GM18868 (cell line): ENCODE data around the gene ANKRD52.
"Not testable (repeated sequence)": the region's sequence is repeated elsewhere in the genome, so short reads cannot be mapped to it uniquely, and the experiment has no call there.

ENCODE experiments used
- ATAC-seq: cut with Tn5 transposase; IDR thresholded peaks from one replicate; pipeline ENCODE4 v1.9.1; 2021; ENCODE audit warnings: mild to moderate bottlenecking, moderate library complexity; ENCODE audit not compliant: unreplicated experiment

Gene ANKRD52

GRCh38 chr12:56274299-56274698 lies 16.1 kb upstream of the ANKRD52 start:
- no peak for ATAC-seq

- ATAC-seq, result not testable (repeated sequence)
These were observed 14.3 kb upstream of the ANKRD52 start for GRCh38 chr12:56272468-56272867.

- ATAC-seq, result no peak
These were observed 12.8 kb upstream of the ANKRD52 start for GRCh38 chr12:56271031-56271430.

- ATAC-seq, result peak; percentile 9
These were observed 9.4 kb upstream of the ANKRD52 start for GRCh38 chr12:56267443-56268071.

GRCh38 chr12:56266693-56267442 lies 8.7 kb upstream of the ANKRD52 start, which contains the start of gene COQ10A:
Gene COQ10A (plus strand): TSS chr12:56266942. CDS start chr12:56267119, 177 bp downstream.
- ATAC-seq, result peak; percentile 92

- ATAC-seq, result not testable (repeated sequence)
These were observed 8.0 kb upstream of the ANKRD52 start for GRCh38 chr12:56266068-56266692.

GRCh38 chr12:56262955-56263354 lies 4.8 kb upstream of the ANKRD52 start:
- not testable (repeated sequence) for ATAC-seq

GRCh38 chr12:56261503-56262232 lies 3.5 kb upstream of the ANKRD52 start:
- no peak for ATAC-seq

- ATAC-seq, result no peak
These were observed 2.7 kb upstream of the ANKRD52 start for GRCh38 chr12:56260921-56261320.

- ATAC-seq, result no peak
These were observed 2.2 kb upstream of the ANKRD52 start for GRCh38 chr12:56260380-56260779.

- ATAC-seq, result no peak
These were observed 618 bp upstream of the ANKRD52 start for GRCh38 chr12:56258820-56259183.

GRCh38 chr12:56257491-56258067 lies 605 bp downstream of the ANKRD52 start:
- no peak for ATAC-seq

GRCh38 chr12:56257071-56257470 lies 1.1 kb downstream of the ANKRD52 start:
- ATAC-seq, result no peak

GRCh38 chr12:56256326-56256960 lies 1.7 kb downstream of the ANKRD52 start:
- no peak for ATAC-seq

GRCh38 chr12:56255671-56256070 lies 2.5 kb downstream of the ANKRD52 start:
- ATAC-seq, result no peak

GRCh38 chr12:56253091-56253490 lies 5.1 kb downstream of the ANKRD52 start:
- no peak for ATAC-seq

GRCh38 chr12:56252649-56253048 lies 5.5 kb downstream of the ANKRD52 start:
- no peak for ATAC-seq

- no peak for ATAC-seq
These were observed 9.5 kb downstream of the ANKRD52 start for GRCh38 chr12:56248711-56249110.

GRCh38 chr12:56247923-56248322 lies 10.3 kb downstream of the ANKRD52 start:
- no peak for ATAC-seq

- no peak for ATAC-seq
These were observed 13.7 kb downstream of the ANKRD52 start for GRCh38 chr12:56244494-56244893.
